HepG2 (cell line): ENCODE data around the gene RUNDC1. TPM values are rescaled to one million over a fixed set of nuclear protein-coding genes. Genes with fewer than 3 reads are reported as not detected.
A peak's percentile ranks its signal among the peaks of the same experiment; 100 is the strongest.

Source experiments
- CHCHD3 ChIP-seq: sonication (generic); formaldehyde crosslinking; IDR thresholded peaks from 2 replicates; pipeline ENCODE4 v1.8.0; 2022; ENCODE audit warnings: mild to moderate bottlenecking, missing genetic modification reagents, moderate library complexity
- CREB3 ChIP-seq: sonication (generic); formaldehyde crosslinking; IDR thresholded peaks from 2 replicates; pipeline ENCODE4 v1.5.0; 2020; ENCODE audit warnings: missing genetic modification reagents
- CREBL2 ChIP-seq: sonication (generic); formaldehyde crosslinking; IDR thresholded peaks from 2 replicates; pipeline ENCODE4 v1.8.1; 2023; ENCODE audit warnings: missing genetic modification reagents, mild to moderate bottlenecking, borderline replicate concordance
- DMAP1 ChIP-seq: IDR thresholded peaks from 2 replicates; pipeline ENCODE4 v1.6.1; 2016
- FOXA3 ChIP-seq: IDR thresholded peaks from 2 replicates; pipeline ENCODE4 v1.6.1; 2016; ENCODE audit warnings: missing genetic modification reagents, missing compliant biosample characterization
- GRHL1 ChIP-seq: sonication (generic); formaldehyde crosslinking; conservative IDR thresholded peaks from 2 replicates; pipeline ENCODE4 v1.8.0; 2022; ENCODE audit warnings: missing genetic modification reagents
- HNRNPH1 ChIP-seq: fragments of 200-400 bp; formaldehyde crosslinking; optimal IDR thresholded peaks from 2 replicates; pipeline ENCODE3; 2017; ENCODE audit warnings: mild to moderate bottlenecking, low read depth, low read length
- HNRNPUL1 ChIP-seq: fragments of 200-400 bp; formaldehyde crosslinking; IDR thresholded peaks from 2 replicates; pipeline ENCODE4 v1.6.1; 2017; ENCODE audit warnings: low read depth, mild to moderate bottlenecking, low read length, moderate library complexity
- MAZ ChIP-seq, 2 experiments: sonication (generic) in 1 of 2; formaldehyde crosslinking in 1 of 2; IDR thresholded peaks; 2 replicates each; pipeline versions ENCODE4 v1.5.0 to v1.6.1; 2012 to 2020; ENCODE audit warnings: low read depth in 2 of 2, mild to moderate bottlenecking in 2 of 2, borderline replicate concordance in 1 of 2, improper control_type of control experiment in 1 of 2, low read length in 1 of 2, missing genetic modification reagents in 1 of 2, moderate library complexity in 1 of 2
- MED1 ChIP-seq: sonication (generic); formaldehyde crosslinking; IDR thresholded peaks from 2 replicates; pipeline ENCODE4 v1.4.0; 2020; ENCODE audit warnings: missing genetic modification reagents
- MEF2D ChIP-seq: sonication (generic); formaldehyde crosslinking; IDR thresholded peaks from 2 replicates; pipeline ENCODE4 v1.5.1; 2020; ENCODE audit warnings: mild to moderate bottlenecking, missing genetic modification reagents
- MTA3 ChIP-seq: sonication (generic); formaldehyde crosslinking; IDR thresholded peaks from 2 replicates; pipeline ENCODE4 v1.4.0; 2020; ENCODE audit warnings: missing genetic modification reagents
- MYNN ChIP-seq: sonication (generic); formaldehyde crosslinking; IDR thresholded peaks from 2 replicates; pipeline ENCODE4 v1.4.0; 2020; ENCODE audit warnings: mild to moderate bottlenecking, low read depth, missing genetic modification reagents
- NONO ChIP-seq, 2 experiments: fragments of 450-650 bp in 1 of 2; sonication (generic) in 1 of 2; formaldehyde crosslinking in 1 of 2; IDR thresholded peaks in 1 of 2; conservative IDR thresholded peaks in 1 of 2; 2 replicates each; pipeline versions ENCODE4 v1.6.1 to v1.8.0; 2017 to 2022; ENCODE audit warnings: mild to moderate bottlenecking in 1 of 2, missing genetic modification reagents in 1 of 2, moderate library complexity in 1 of 2
- NR1H2 ChIP-seq: sonication (generic); formaldehyde crosslinking; IDR thresholded peaks from 2 replicates; pipeline ENCODE4 v1.8.1; 2022; ENCODE audit warnings: low read depth, missing genetic modification reagents, borderline replicate concordance
- NR2F2 ChIP-seq: IDR thresholded peaks from 2 replicates; pipeline ENCODE4 v1.6.1; 2012; ENCODE audit warnings: low read depth, inconsistent platforms, borderline replicate concordance
- NR3C1 ChIP-seq: sonication (generic); formaldehyde crosslinking; IDR thresholded peaks from 2 replicates; pipeline ENCODE4 v1.4.0; 2020; ENCODE audit warnings: missing genetic modification reagents
- NRL ChIP-seq: sonication (generic); formaldehyde crosslinking; IDR thresholded peaks from 2 replicates; pipeline ENCODE4 v1.5.0; 2020; ENCODE audit warnings: missing genetic modification reagents, mild to moderate bottlenecking, moderate library complexity, borderline replicate concordance
- PAWR ChIP-seq: sonication (generic); formaldehyde crosslinking; IDR thresholded peaks from 2 replicates; pipeline ENCODE4 v1.4.0; 2020; ENCODE audit warnings: missing genetic modification reagents, mild to moderate bottlenecking, borderline replicate concordance
- PHF5A ChIP-seq: IDR thresholded peaks from one replicate; pipeline ENCODE4 v1.6.1; 2018; ENCODE audit warnings: low read depth, missing genetic modification reagents; ENCODE audit not compliant: unreplicated experiment
- SPEN ChIP-seq: sonication (generic); formaldehyde crosslinking; IDR thresholded peaks from 2 replicates; pipeline ENCODE4 v1.5.1; 2020; ENCODE audit warnings: low read depth, mild to moderate bottlenecking, missing genetic modification reagents
- SRY ChIP-seq: sonication (generic); formaldehyde crosslinking; IDR thresholded peaks from 2 replicates; pipeline ENCODE4 v1.8.0; 2022; ENCODE audit warnings: mild to moderate bottlenecking, missing genetic modification reagents
- THYN1 ChIP-seq: sonication (generic); formaldehyde crosslinking; IDR thresholded peaks from 2 replicates; pipeline ENCODE4 v1.8.1; 2023; ENCODE audit warnings: low read depth, mild to moderate bottlenecking, moderate library complexity, missing genetic modification reagents, borderline replicate concordance
- ZFP36L1 ChIP-seq: sonication (generic); formaldehyde crosslinking; IDR thresholded peaks from 2 replicates; pipeline ENCODE4 v1.8.0; 2022; ENCODE audit warnings: mild to moderate bottlenecking, missing genetic modification reagents, moderate library complexity
- ZNF230 ChIP-seq: sonication (generic); formaldehyde crosslinking; IDR thresholded peaks from 2 replicates; pipeline ENCODE4 v1.4.0; 2020; ENCODE audit warnings: mild to moderate bottlenecking, missing genetic modification reagents
- ZNF549 ChIP-seq: sonication (generic); formaldehyde crosslinking; IDR thresholded peaks from 2 replicates; pipeline ENCODE4 v1.5.0; 2020; ENCODE audit warnings: missing genetic modification reagents
- ZNF589 ChIP-seq: sonication (generic); formaldehyde crosslinking; conservative IDR thresholded peaks from 2 replicates; pipeline ENCODE4 v1.8.0; 2022; ENCODE audit warnings: mild to moderate bottlenecking, moderate library complexity, missing genetic modification reagents
- ZNF605 ChIP-seq: sonication (generic); formaldehyde crosslinking; IDR thresholded peaks from 2 replicates; pipeline ENCODE4 v1.8.0; 2022; ENCODE audit warnings: mild to moderate bottlenecking, missing genetic modification reagents
- ZNF713 ChIP-seq: sonication (generic); formaldehyde crosslinking; IDR thresholded peaks from 2 replicates; pipeline ENCODE4 v1.4.0; 2020; ENCODE audit warnings: mild to moderate bottlenecking, missing genetic modification reagents
- polyA plus RNA-seq, 8 experiments: library from polyadenylated mRNA; depleted of rRNA in 3 of 8; stranded (reverse) in 7 of 8; unstranded in 1 of 8; fragments of >200 nt; fragmentation: Illumina TruSeq in 4 of 8; extraction: Trizol in 4 of 8; gene quantifications; 2 replicates each; pipeline versions ENCODE4 v1.2.1 to v1.2.3, GENCODE V29; 2011 to 2016; ENCODE audit warnings: low read depth in 4 of 8, missing spikeins in 1 of 8, mixed read lengths in 1 of 8; ENCODE audit not compliant: insufficient read depth in 1 of 8
- total RNA-seq, 5 experiments: library from RNA; depleted of rRNA; stranded (reverse); fragments of >200 nt; fragmentation: Illumina TruSeq; extraction: Trizol; gene quantifications; 2 replicates each; pipeline ENCODE4 v1.2.3, GENCODE V29; 2016; ENCODE audit warnings: low read depth in 1 of 5

The RUNDC1 gene
- total and polyA plus RNA-seq, 2 of the 13 experiments (the other 11 are each of a cell fraction or from before 2014, with no cell fraction given): 10.3 to 11.4 TPM

- TF ChIP-seq NONO (IDR thresholded peaks at IDR 0.05) (no peak), NONO (CRISPR knock-in tag; conservative IDR thresholded peaks at IDR 0.05) (peak; percentile 3; the same call in 1 of the 2 replicates), ZNF230 (no peak), THYN1 (CRISPR knock-in tag) (no peak), ZNF589 (CRISPR knock-in tag) (no peak), ZFP36L1 (CRISPR knock-in tag) (no peak), DMAP1 (CRISPR knock-in tag) (no peak), MEF2D (CRISPR knock-in tag) (no peak; the same call in 1 of the 2 replicates), CREB3 (CRISPR knock-in tag) (no peak), NR1H2 (CRISPR knock-in tag) (no peak), HNRNPH1 (no peak), HNRNPUL1 (no peak), GRHL1 (CRISPR knock-in tag) (no peak), ZNF549 (CRISPR knock-in tag) (no peak), MTA3 (CRISPR knock-in tag) (no peak), ZNF713 (CRISPR knock-in tag) (no peak), CHCHD3 (CRISPR knock-in tag) (no peak), MYNN (CRISPR knock-in tag) (no peak), MED1 (CRISPR knock-in tag) (peak; percentile 29; the same call in 1 of the 2 replicates), ZNF605 (CRISPR knock-in tag) (peak; percentile 64; the same call in 1 of the 2 replicates), PAWR (CRISPR knock-in tag) (no peak), FOXA3 (CRISPR knock-in tag) (no peak), NR2F2 (no peak), PHF5A (CRISPR knock-in tag) (no peak), NR3C1 (CRISPR knock-in tag) (no peak), MAZ (IDR thresholded peaks at IDR 0.05; ENCODE audit: borderline replicate concordance, low read depth, low read length) (no peak), MAZ (CRISPR knock-in tag; IDR thresholded peaks at IDR 0.05; ENCODE audit: low read depth) (no peak), SRY (CRISPR knock-in tag) (no peak), NRL (peak; percentile 62), CREBL2 (CRISPR knock-in tag) (no peak), SPEN (CRISPR knock-in tag) (peak; percentile 38)
Observed at GRCh38 chr17:42979511-42980273, 673 bp upstream of the RUNDC1 start, which contains the start of gene PTGES3L (continued).
